Effector CD4-positive, alpha-beta T cell (primary cell): ENCODE measurements around the gene CNOT6.
"Not testable (repeated sequence)": the region's sequence is repeated elsewhere in the genome, so short reads cannot be mapped to it uniquely, and the experiment has no call there.

Experiments
- DNase-seq: peaks from one replicate; pipeline ENCODE4 v3.0.0-alpha.2; 2020
- total RNA-seq: gene quantifications from one replicate; lab custom pipeline; 2026; lab: John Stamatoyannopoulos, UW

The CNOT6 gene
- total RNA-seq, result 35.5 reads per million, percentile 60 among the genes with 10 or more reads in this experiment

DNA sequence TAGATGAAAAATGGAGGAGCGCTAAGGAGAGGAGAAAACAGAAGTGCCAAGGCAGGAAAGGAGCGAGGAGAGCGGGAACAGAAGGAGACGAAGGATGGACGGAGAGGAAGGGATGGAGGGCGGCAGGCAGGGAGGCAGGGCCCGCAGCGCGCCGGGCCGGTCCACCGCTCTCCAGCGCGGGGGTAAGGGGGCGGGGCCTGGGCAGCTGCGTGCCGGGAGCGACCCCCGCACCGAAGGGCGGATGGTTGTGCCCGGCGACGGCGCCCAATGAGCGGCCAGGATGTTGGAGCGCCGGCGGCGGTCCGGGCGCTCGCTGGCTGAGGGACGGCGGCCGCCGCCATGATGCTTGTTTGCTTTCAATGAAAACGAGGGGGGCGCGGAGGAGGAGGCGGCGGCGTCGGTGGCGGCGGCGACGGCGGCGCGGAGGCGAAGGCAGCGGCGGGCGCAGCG, at the start of gene CNOT6:
TSS of gene CNOT6 (plus strand) at position 320 of the 450 bp plus-strand sequence. CDS start 34,898 bp downstream, outside the sequence.
- peak; percentile 93 for DNase-seq

DNA sequence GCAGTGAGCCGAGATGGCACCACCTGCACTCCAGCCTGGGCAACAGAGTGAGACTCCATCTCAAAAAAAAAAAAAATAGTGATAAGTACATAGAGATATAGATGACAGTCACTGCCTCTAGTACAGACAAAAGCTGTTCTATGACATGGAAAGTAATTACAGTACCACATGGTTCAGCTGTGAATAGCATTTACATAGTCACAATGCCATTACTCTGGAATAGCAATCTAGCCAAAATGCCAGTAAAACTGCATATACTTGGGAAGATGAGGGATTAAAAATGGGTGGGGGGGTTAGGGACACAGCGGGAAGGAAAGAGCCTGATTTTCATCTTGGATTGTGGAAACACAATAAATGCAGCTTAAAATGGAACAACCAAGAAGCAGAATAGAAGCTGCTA, 39.4 kb upstream of the CNOT6 start:
- no peak for DNase-seq

- no peak for DNase-seq
Observed at GRCh38 chr5:180455872-180456271, 38.3 kb upstream of the CNOT6 start.

DNA sequence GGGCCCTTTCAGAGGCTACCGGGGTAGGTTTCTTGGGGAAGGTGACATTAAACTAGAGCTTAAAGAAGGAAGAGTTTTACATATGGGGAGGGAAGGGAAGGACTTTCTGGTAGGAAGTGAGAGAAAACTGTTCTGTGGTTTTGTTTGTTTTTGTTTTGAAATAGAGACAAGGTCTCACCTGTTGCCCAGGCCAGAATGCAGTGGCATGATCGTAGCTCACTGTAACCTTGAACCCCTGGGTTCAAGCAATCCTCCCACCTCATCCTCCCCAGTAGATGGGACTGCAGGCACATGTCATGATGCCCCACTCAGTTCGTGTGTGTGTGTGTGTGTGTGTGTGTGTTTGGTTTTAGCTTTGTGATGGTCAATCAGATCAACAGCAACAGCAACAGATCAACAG, 37.4 kb upstream of the CNOT6 start:
- no peak for DNase-seq

GRCh38 chr5:180458852-180459673, 35.1 kb upstream of the CNOT6 start:
- not testable (repeated sequence) for DNase-seq

DNA sequence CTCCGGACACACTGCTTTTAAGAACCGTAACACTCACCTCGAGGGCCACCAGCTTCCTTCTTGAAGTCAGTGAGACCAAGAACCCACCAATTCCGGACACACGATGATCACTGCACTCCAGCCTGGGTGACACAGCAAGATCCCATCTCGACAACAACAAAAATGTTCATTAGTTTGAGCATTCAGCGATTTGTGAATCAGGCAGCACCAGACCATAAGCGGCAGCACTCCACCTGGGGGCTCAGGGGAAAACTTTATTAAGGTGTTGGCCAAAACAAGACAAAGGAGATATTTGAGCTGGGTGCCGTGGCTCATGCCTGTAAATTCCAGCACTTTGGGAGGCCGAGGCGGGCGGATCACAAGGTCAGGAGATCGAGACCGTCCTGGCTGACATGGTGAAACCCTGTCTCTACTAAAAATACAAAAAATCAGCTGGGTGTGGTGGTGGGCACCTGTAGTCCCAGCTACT, 34.5 kb upstream of the CNOT6 start:
- DNase-seq, result not testable (repeated sequence)

- no peak for DNase-seq
Observed at GRCh38 chr5:180460834-180461233, 33.3 kb upstream of the CNOT6 start.

DNA sequence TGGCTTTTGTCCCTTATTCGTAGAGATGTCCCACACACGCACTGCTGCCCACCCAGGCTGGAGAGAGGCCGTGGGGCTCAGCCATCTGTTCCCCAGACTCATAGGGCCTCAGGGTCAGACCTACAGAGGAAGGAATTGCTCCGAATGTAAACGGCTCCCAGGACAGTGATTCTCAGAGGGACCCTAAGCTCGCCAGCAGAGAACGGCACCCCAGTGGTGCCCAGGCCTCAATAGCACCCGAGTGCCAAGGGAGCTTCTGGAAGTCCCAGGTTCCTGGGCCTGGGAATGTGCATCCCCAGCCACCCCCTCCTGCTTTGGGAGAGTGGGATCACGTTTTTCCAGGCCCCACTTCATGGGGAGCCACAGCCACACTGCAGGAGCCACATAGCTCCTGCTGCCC, 32.9 kb upstream of the CNOT6 start:
- DNase-seq, result no peak

DNA sequence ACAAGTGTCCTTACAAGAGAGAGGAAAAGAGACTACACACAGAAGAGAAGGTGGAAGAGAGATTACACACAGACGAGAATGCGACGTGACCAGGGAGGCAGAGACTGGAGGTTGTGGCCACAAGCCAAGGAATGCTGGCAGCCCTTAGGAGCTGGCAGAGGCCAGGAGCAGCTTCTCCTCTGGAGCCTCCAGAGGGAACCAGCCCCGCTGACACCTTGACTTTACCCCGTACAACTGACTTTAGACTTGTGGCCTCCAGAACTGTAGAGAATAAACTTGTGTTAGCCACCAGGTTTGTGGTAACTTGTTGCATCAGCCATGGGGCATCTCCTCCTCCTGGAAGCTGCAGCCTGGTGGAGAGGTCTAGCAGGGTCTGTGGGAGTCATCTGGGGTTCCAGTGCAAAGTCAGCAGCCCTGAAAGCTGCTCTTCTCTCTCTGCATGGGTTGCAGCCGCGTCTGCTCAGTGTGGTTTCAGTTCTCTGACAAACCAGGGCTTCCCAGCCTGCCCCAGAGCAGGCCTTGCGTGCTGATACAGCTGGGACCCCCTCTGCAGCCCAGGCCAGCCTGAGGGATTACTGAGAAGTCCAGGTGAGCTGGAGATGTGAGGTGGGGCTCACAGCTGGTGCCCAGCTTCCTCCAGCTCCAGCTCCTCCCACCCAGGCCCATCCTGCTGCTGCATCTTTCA, 30.8 kb upstream of the CNOT6 start:
- DNase-seq, result no peak

GRCh38 chr5:180463916-180464602, 30.1 kb upstream of the CNOT6 start:
- DNase-seq, result no peak

DNA sequence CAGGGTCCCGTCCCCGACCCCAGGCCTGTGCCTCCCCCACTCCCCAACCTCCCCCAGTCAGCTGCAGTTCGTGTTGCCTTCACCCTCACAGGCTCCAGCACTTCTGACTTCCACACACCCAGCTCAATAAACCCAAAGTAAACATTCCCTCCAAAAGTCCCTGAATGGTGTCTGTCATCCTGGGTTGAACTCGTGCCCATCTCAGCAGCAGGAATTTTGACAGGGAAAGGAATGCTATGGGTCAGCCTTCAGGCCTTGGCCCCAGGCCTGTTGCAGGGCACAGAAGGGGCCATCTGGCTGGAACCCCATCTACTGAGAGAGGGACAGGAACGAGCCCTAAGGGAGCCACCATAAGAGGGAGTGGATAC, 29.6 kb upstream of the CNOT6 start:
- DNase-seq, result no peak

- DNase-seq, result not testable (repeated sequence)
Observed at GRCh38 chr5:180465052-180465451, 29.1 kb upstream of the CNOT6 start.

DNA sequence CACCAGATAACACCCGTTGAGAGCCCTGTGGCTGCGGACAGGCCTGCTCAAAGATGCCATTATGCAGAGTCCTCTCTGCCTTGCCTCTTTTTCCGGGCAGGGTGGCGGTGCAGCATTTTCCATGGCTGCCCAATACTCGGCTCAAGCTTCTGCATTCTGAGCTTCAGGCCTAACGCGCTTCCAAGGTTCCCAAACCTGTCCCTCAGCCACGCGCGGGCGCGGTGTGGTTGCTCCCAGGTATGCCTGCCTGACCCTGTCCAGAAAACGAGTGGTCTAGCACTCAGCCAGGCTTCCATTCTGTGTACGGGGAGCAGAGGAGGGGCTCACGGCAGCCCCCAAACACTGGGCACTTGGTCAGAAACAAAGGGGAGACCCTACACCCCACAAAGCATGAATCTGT, 27.9 kb upstream of the CNOT6 start:
- no peak for DNase-seq

DNA sequence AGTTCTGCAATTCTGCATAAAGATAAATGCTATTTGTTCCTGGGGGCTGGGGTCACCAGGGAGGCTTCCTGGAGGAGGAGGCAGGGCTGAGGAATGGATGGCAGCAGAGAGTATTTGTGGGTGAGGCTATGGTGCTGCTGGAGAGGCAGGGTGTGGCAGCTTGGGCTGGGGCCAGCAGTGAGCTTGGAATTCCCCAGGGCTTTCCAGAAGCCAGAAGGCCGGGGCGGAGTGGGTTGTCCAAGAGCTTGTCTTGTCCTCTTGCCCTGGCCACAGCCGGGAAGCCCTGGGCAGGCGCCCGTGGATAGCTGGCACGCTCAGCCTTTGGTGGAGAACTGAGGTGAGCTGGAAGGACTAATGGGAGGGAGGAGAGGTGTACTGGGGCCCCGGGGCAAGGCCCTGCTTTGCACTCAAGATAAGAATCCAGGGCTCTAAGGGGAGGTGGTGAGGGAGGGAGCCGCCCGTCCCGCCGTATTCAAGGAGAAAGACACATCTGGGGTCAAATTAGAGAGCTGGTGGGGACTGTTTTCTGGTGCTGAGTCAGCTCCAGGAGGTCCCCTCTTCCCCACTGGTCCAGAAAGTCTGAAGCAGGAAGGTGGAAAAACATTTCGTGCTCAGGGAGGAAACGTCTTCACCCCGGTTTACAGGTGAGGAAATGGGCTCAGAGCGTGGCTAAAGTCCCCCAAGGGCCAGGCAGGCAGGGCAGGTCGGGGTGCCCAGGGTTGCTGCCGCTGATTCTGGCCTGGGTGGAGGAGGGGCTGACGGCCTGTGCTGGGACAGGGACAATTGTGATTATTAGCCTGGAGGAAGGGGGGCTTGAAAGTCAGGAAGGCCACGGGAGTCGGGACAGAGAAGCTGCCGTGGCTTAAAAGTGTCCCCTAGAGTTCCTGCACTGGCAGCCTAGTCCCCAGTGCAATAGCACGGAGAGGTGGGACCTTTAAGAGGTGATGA, 26.9 kb upstream of the CNOT6 start:
- DNase-seq, result no peak

- no peak for DNase-seq
Observed at GRCh38 chr5:180467989-180468731, 26.0 kb upstream of the CNOT6 start.

DNA sequence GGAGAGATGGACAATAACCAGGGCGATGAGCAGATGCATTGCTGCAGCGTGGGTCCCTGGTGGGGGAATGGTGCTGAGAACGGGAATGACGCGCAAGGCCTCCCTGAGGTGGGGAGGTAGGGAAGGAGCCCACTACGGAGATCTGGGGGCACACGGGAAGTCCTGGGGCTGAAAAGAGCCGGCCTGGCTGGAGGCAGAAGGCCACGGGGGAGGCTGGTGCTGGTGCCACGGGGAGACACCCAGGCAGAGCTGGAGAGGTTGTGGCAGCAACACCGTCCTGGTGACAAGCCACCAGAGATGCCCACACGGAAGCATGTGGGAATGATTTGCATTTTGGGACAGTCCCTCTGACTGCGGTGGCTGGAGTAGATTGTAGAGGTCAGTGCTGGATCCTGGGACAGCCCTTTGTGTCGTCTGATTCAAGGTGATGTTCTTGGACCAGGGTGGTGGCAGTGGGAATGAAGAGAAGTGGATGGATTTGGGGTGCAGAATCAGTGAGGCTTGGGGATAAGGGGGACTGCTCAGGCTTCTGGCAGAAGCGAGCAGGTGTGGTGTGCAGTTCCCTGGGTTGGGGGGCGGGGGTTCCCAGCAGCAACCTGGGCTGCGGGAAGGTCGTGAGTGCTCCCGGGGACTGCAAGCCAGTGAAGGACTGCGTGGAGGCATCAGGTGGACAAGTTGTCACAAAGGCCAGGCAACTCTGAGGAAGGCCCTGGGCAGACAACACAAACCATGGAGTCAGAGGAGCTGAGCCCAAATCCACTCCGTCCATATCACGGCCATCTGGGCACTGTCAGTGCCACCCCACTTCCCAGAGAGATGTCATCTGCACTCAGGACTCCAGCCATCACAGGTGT, 25.2 kb upstream of the CNOT6 start:
- no peak for DNase-seq

DNA sequence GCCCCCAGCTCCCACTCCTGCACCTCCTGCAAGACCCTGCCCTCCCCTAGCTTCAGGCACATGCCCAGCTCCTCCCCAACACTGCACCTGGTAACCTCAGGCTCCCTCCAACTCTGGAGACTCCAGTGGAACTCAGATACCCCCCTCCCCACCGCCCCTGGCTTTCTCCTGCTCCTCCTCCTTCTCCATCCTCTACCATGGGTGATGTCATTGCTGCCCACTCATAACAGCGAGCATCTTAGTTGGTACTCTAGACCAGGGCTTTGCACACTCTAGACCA, 24.7 kb upstream of the CNOT6 start:
- DNase-seq, result no peak

GRCh38 chr5:180469866-180470265, 24.3 kb upstream of the CNOT6 start:
- no peak for DNase-seq

DNA sequence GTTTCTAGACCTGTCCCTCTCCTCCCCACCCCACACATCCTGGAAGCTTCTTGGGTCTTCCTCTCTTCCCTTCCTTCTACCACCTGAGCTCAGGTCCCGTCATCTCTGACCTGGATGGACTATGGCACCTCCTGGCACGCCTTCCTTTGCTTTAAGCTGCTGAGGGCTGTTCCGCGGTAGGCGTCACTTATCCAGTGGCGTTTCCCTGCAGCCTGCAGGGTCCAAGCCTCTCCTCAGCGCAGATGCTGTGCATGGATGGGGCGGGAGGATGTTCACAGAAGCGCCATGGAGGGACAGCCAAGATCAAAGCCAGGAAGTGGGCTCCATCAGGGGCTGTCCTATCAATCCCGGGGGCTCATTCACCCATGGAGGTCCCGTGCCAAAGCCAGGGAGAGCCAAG, 23.8 kb upstream of the CNOT6 start:
- DNase-seq, result no peak

GRCh38 chr5:180470966-180471582, 23.1 kb upstream of the CNOT6 start:
- peak; percentile 36 for DNase-seq
